HG02943 (cell line): ENCODE measurements around the gene RNF157.

ENCODE experiments used
- ATAC-seq: cut with Tn5 transposase; IDR thresholded peaks from one replicate; pipeline ENCODE4 v1.9.1; 2021; ENCODE audit warnings: mild to moderate bottlenecking, low read depth, moderate library complexity; ENCODE audit not compliant: unreplicated experiment

Gene RNF157

GRCh38 chr17:76164331-76164730 lies 76.0 kb downstream of the RNF157 start:
- ATAC-seq: no peak

GRCh38 chr17:76163919-76164318 lies 76.4 kb downstream of the RNF157 start:
- no peak for ATAC-seq

- ATAC-seq: no peak
Observed at GRCh38 chr17:76161619-76162266, 78.5 kb downstream of the RNF157 start.

GRCh38 chr17:76160896-76161528 lies 79.3 kb downstream of the RNF157 start:
- no peak for ATAC-seq

- ATAC-seq: no peak
Observed at GRCh38 chr17:76159157-76159556, 81.1 kb downstream of the RNF157 start.

- ATAC-seq: no peak
Observed at GRCh38 chr17:76157759-76158158, 82.5 kb downstream of the RNF157 start.

- no peak for ATAC-seq
Observed at GRCh38 chr17:76156662-76156991, 83.7 kb downstream of the RNF157 start.

GRCh38 chr17:76155988-76156661 lies 84.2 kb downstream of the RNF157 start:
- ATAC-seq: no peak

GRCh38 chr17:76154936-76155845 lies 85.1 kb downstream of the RNF157 start:
- no peak for ATAC-seq

GRCh38 chr17:76154292-76154691 lies 86.0 kb downstream of the RNF157 start:
- ATAC-seq: no peak

GRCh38 chr17:76153640-76154039 lies 86.7 kb downstream of the RNF157 start:
- ATAC-seq: no peak

- ATAC-seq: no peak
Observed at GRCh38 chr17:76153202-76153601, 87.1 kb downstream of the RNF157 start.

- ATAC-seq: no peak
Observed at GRCh38 chr17:76152591-76152990, 87.7 kb downstream of the RNF157 start.

GRCh38 chr17:76151896-76152454 lies 88.3 kb downstream of the RNF157 start:
- no peak for ATAC-seq

- no peak for ATAC-seq
Observed at GRCh38 chr17:76150712-76151622, 89.3 kb downstream of the RNF157 start.

- no peak for ATAC-seq
Observed at GRCh38 chr17:76149214-76149613, 91.1 kb downstream of the RNF157 start.

- no peak for ATAC-seq
Observed at GRCh38 chr17:76148015-76148326, 92.3 kb downstream of the RNF157 start.

GRCh38 chr17:76147211-76148014 lies 92.9 kb downstream of the RNF157 start:
- no peak for ATAC-seq
